GM23248 (cell line): Measurements from ENCODE around the gene EFNB1. TPM values are rescaled to one million over a fixed set of nuclear protein-coding genes. Genes with fewer than 3 reads are reported as not detected.
"Not testable (repeated sequence)": the region's sequence is repeated elsewhere in the genome, so short reads cannot be mapped to it uniquely, and the experiment has no call there.

Experiments used
- DNase-seq: peaks from one replicate; pipeline ENCODE4 v3.0.0-alpha.2; 2015
- H2AFZ ChIP-seq: fragments of 200-600 bp; sonication (generic); 2 replicates; pipeline ENCODE4 v1.6.1; 2016; ENCODE audit warnings: antibody characterized with exemption
- H3F3A ChIP-seq: fragments of 200-600 bp; sonication (generic); 2 replicates; pipeline ENCODE4 v1.6.1; 2016; ENCODE audit warnings: mild to moderate bottlenecking, antibody characterized with exemption, mixed run types; ENCODE audit not compliant: insufficient read depth
- H3K27ac ChIP-seq: fragments of 200-600 bp; sonication (generic); 2 replicates; pipeline ENCODE4 v1.5.1; 2016; ENCODE audit warnings: mild to moderate bottlenecking
- H3K27me3 ChIP-seq: fragments of 200-600 bp; sonication (generic); replicated peaks from 2 replicates; pipeline ENCODE4 v1.6.1; 2016; ENCODE audit warnings: mild to moderate bottlenecking; ENCODE audit not compliant: insufficient read depth
- H3K36me3 ChIP-seq: fragments of 200-600 bp; sonication (generic); 2 replicates; pipeline ENCODE4 v1.6.1; 2016; ENCODE audit warnings: low read depth, mild to moderate bottlenecking
- H3K4me1 ChIP-seq: fragments of 200-600 bp; sonication (generic); 2 replicates; pipeline ENCODE4 v1.6.1; 2016; ENCODE audit warnings: mild to moderate bottlenecking; ENCODE audit not compliant: insufficient read depth
- H3K4me2 ChIP-seq: fragments of 200-600 bp; sonication (generic); one replicate; pipeline ENCODE4 v1.6.1; 2016; ENCODE audit warnings: mild to moderate bottlenecking; ENCODE audit not compliant: unreplicated experiment
- H3K4me3 ChIP-seq: fragments of 200-600 bp; sonication (generic); 2 replicates; pipeline ENCODE4 v1.5.1; 2016; ENCODE audit warnings: mild to moderate bottlenecking
- H3K79me2 ChIP-seq: fragments of 200-600 bp; sonication (generic); 2 replicates; pipeline ENCODE4 v1.6.1; 2016; ENCODE audit warnings: mild to moderate bottlenecking; ENCODE audit not compliant: insufficient read depth
- H3K9ac ChIP-seq: fragments of 200-600 bp; sonication (generic); 2 replicates; pipeline ENCODE4 v1.6.1; 2016; ENCODE audit warnings: mild to moderate bottlenecking
- H3K9me2 ChIP-seq: fragments of 200-600 bp; sonication (generic); 2 replicates; pipeline ENCODE4 v1.6.1; 2016; ENCODE audit warnings: mixed run types, mild to moderate bottlenecking, moderate library complexity; ENCODE audit not compliant: insufficient read depth
- H3K9me3 ChIP-seq: fragments of 200-600 bp; sonication (generic); one replicate; pipeline ENCODE4 v1.6.1; 2017; ENCODE audit warnings: low read depth
- H4K20me1 ChIP-seq: fragments of 200-600 bp; sonication (generic); 2 replicates; pipeline ENCODE4 v1.6.0; 2016; ENCODE audit not compliant: insufficient read depth
- EZH2 ChIP-seq: fragments of 200-600 bp; sonication (generic); IDR thresholded peaks from 2 replicates; pipeline ENCODE4 v1.6.1; 2018; ENCODE audit warnings: antibody characterized with exemption, mild to moderate bottlenecking; ENCODE audit not compliant: insufficient read depth, poor library complexity, severe bottlenecking
- EZH2phosphoT487 ChIP-seq: fragments of 200-600 bp; sonication (generic); IDR thresholded peaks from 2 replicates; pipeline ENCODE4 v1.6.1; 2018; ENCODE audit warnings: antibody characterized with exemption, moderate library complexity, mild to moderate bottlenecking, low read depth; ENCODE audit not compliant: insufficient read depth
- WGBS, 2 experiments: methylation state at CpG; one replicate each; pipeline ENCODE4 v1.1.6; 2015 to 2017; ENCODE audit warnings: low lambda C conversion rate in 2 of 2, low coverage in 1 of 2; ENCODE audit errors: missing lambda C conversion rate in 2 of 2; 5-methylcytosine and 5-hydroxymethylcytosine counted together
- in situ Hi-C: fragments of 300-500 bp; cut with MboI; formaldehyde crosslinking; loops from 2 replicates; pipeline ENCODE4 v1.15.0; 2020
- polyA plus RNA-seq: library from polyadenylated mRNA; unstranded; fragments of >200 nt; fragmentation: Nextera tagmentation; extraction: Ambion mirVana; gene quantifications from 2 replicates; pipeline ENCODE4 v1.2.1, GENCODE V29; 2016
- total RNA-seq: library from RNA; depleted of rRNA; stranded (reverse); fragments of >200 nt; shearing (Covaris generic); gene quantifications from 2 replicates; pipeline ENCODE4 v1.2.3, GENCODE V29; 2014

EFNB1 gene
- total and polyA plus RNA-seq, 2 experiments from 2014 or later = 5.3 to 15.8 TPM

- Histone ChIP-seq H4K20me1 (no peaks in the 10 kb centered on the region), H3K9me3 (no peaks in the 10 kb centered on the region), H3K79me2 (no peaks in the 10 kb centered on the region), H3K27me3 (no peaks in the 10 kb centered on the region), H3F3A (no peaks in the 10 kb centered on the region), H3K27ac (no peak overlapping the region), H3K4me3 (no peak overlapping the region), H3K36me3 (no peaks in the 10 kb centered on the region), H3K9me2 (no peaks in the 10 kb centered on the region), H3K4me2 (no peak overlapping the region), H3K4me1 (no peaks in the 10 kb centered on the region), H2AFZ (no peak overlapping the region), H3K9ac (no peak overlapping the region)
- DNase-seq = no peak
- 53 to 70% methylated on average over 3 of the region's 3 CpGs for WGBS, 2 experiments
- in situ Hi-C loops = no loop called here
- no peak for TF ChIP-seq EZH2phosphoT487
- TF ChIP-seq EZH2 = no peak
Measured at GRCh38 chrX:68789966-68790365, 38.9 kb upstream of the EFNB1 start.

GRCh38 chrX:68792083-68792482 is 36.7 kb upstream of the EFNB1 start:
- Histone ChIP-seq H3K79me2 (no peaks in the 10 kb centered on the region), H3K9ac (no peak overlapping the region), H2AFZ (no peak overlapping the region), H3K9me3 (no peaks in the 10 kb centered on the region), H3K27ac (no peak overlapping the region), H3K36me3 (no peaks in the 10 kb centered on the region), H3K9me2 (no peaks in the 10 kb centered on the region), H3K4me3 (no peak overlapping the region), H3K27me3 (no peaks in the 10 kb centered on the region), H3F3A (no peaks in the 10 kb centered on the region), H3K4me1 (no peaks in the 10 kb centered on the region), H3K4me2 (no peak overlapping the region), H4K20me1 (no peaks in the 10 kb centered on the region)
- 24% methylated on average over 1 of the region's 1 CpG; no CpG with 5 or more reads in 1 of the 2 experiments for WGBS, 2 experiments
- in situ Hi-C loops = no loop called here
- TF ChIP-seq EZH2phosphoT487 (no peak), EZH2 (no peak)
- DNase-seq = no peak

GRCh38 chrX:68794461-68794860 is 34.4 kb upstream of the EFNB1 start:
- no peaks in the 10 kb centered on the region for H3K9me3 ChIP-seq
- DNase-seq = no peak
- H3F3A ChIP-seq = no peaks in the 10 kb centered on the region
- H3K27ac ChIP-seq = no peak overlapping the region
- no peak overlapping the region for H2AFZ ChIP-seq
- H3K9me2 ChIP-seq = no peaks in the 10 kb centered on the region
- H3K27me3 ChIP-seq = no peaks in the 10 kb centered on the region
- H3K79me2 ChIP-seq = no peaks in the 10 kb centered on the region
- no peaks in the 10 kb centered on the region for H3K4me1 ChIP-seq
- no peaks in the 10 kb centered on the region for H3K36me3 ChIP-seq
- TF ChIP-seq EZH2 (no peak), EZH2phosphoT487 (no peak)
- H4K20me1 ChIP-seq = no peaks in the 10 kb centered on the region
- no peak overlapping the region for H3K4me2 ChIP-seq
- no peak overlapping the region for H3K4me3 ChIP-seq
- H3K9ac ChIP-seq = no peak overlapping the region
- in situ Hi-C loops = no loop called here
- WGBS, 2 experiments = 74 to 88% methylated on average over 3 to 4 of the region's 4 CpGs

- no peaks in the 10 kb centered on the region for H3K9me2 ChIP-seq
- WGBS, 2 experiments = 35 to 39% methylated on average over 3 of the region's 3 CpGs
- H3K9ac ChIP-seq = no peak overlapping the region
- TF ChIP-seq EZH2phosphoT487 = no peak
- no peak for TF ChIP-seq EZH2
- H2AFZ ChIP-seq = no peak overlapping the region
- H3K79me2 ChIP-seq = no peaks in the 10 kb centered on the region
- in situ Hi-C loops = no loop called here
- no peaks in the 10 kb centered on the region for H3K4me1 ChIP-seq
- H3K36me3 ChIP-seq = no peaks in the 10 kb centered on the region
- no peaks in the 10 kb centered on the region for H3K9me3 ChIP-seq
- H3F3A ChIP-seq = no peaks in the 10 kb centered on the region
- H3K27me3 ChIP-seq = no peaks in the 10 kb centered on the region
- H3K27ac ChIP-seq = no peak overlapping the region
- no peaks in the 10 kb centered on the region for H4K20me1 ChIP-seq
- no peak overlapping the region for H3K4me3 ChIP-seq
- no peak for DNase-seq
- no peak overlapping the region for H3K4me2 ChIP-seq
Measured at GRCh38 chrX:68795741-68796140, 33.1 kb upstream of the EFNB1 start.

GRCh38 chrX:68798400-68798799 is 30.4 kb upstream of the EFNB1 start:
- H3K9me3 ChIP-seq, DNase-seq, in situ Hi-C loops, H2AFZ ChIP-seq, H3K9ac ChIP-seq, H3K9me2 ChIP-seq, H3K27me3 ChIP-seq, H3K4me1 ChIP-seq, H3K4me2 ChIP-seq, H3K36me3 ChIP-seq, H3K79me2 ChIP-seq, H3F3A ChIP-seq, H3K27ac ChIP-seq, H4K20me1 ChIP-seq, H3K4me3 ChIP-seq: not testable (repeated sequence)
